HG03439 (cell line): ENCODE data around the gene LSM14A.
A peak's percentile ranks its signal among the peaks of the same experiment; 100 is the strongest.

Experiments used
- ATAC-seq: cut with Tn5 transposase; IDR thresholded peaks from one replicate; pipeline ENCODE4 v1.9.1; 2021; ENCODE audit warnings: mild to moderate bottlenecking, moderate library complexity; ENCODE audit not compliant: unreplicated experiment

The LSM14A gene

GRCh38 chr19:34254046-34254697 is 81.9 kb downstream of the LSM14A start, which contains the start of gene GARRE1:
TSS of gene GARRE1 (plus strand) at chr19:34254554. CDS start at chr19:34300474, 45,920 bp downstream.
- peak; percentile 87 for ATAC-seq

GRCh38 chr19:34254698-34255432 is 82.6 kb downstream of the LSM14A start:
- peak; percentile 38 for ATAC-seq

- ATAC-seq, result no peak
Observed at GRCh38 chr19:34255546-34255945, 83.2 kb downstream of the LSM14A start.

GRCh38 chr19:34256835-34257558 is 84.7 kb downstream of the LSM14A start:
- no peak for ATAC-seq

- no peak for ATAC-seq
Observed at GRCh38 chr19:34257559-34257924, 85.2 kb downstream of the LSM14A start.

- ATAC-seq, result no peak
Observed at GRCh38 chr19:34259367-34260095, 87.2 kb downstream of the LSM14A start.

GRCh38 chr19:34260771-34261173 is 88.5 kb downstream of the LSM14A start:
- ATAC-seq, result no peak

- ATAC-seq, result no peak
Observed at GRCh38 chr19:34261334-34262109, 89.2 kb downstream of the LSM14A start.

GRCh38 chr19:34263745-34264237 is 91.5 kb downstream of the LSM14A start:
- ATAC-seq, result no peak

- ATAC-seq, result no peak
Observed at GRCh38 chr19:34265221-34265650, 92.9 kb downstream of the LSM14A start.

GRCh38 chr19:34269081-34269480 is 96.8 kb downstream of the LSM14A start:
- ATAC-seq, result no peak

- ATAC-seq, result no peak
Observed at GRCh38 chr19:34269489-34269888, 97.2 kb downstream of the LSM14A start.

- ATAC-seq, result no peak
Observed at GRCh38 chr19:34269968-34270621, 97.8 kb downstream of the LSM14A start.

- ATAC-seq, result no peak
Observed at GRCh38 chr19:34273121-34273520, 100.8 kb downstream of the LSM14A start.

- ATAC-seq, result no peak
Observed at GRCh38 chr19:34274284-34274826, 102.1 kb downstream of the LSM14A start.

- no peak for ATAC-seq
Observed at GRCh38 chr19:34274827-34275625, 102.7 kb downstream of the LSM14A start.

GRCh38 chr19:34275705-34276104 is 103.4 kb downstream of the LSM14A start:
- ATAC-seq, result no peak

GRCh38 chr19:34276614-34277013 is 104.3 kb downstream of the LSM14A start:
- ATAC-seq, result no peak
